ENCODE results near the gene IPCEF1.

DNA sequence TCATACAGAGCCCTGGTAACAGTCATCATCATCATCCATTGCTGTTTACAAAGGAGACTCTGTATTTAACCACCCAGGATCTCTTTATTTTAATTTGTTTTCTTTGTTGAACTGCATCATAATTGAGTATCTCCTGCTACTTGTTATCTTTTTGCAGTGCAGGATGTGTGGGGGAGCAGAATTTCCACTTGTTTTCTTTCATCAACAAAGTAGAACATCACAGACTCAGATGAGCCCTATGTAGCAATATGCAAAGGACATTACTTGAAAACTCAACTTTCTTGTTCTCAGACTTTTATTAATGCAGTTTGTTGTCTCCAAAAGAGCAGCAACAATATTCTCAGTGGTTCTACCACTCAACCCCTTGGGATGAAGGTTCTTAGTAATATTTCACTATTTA is 38.7 kb upstream of the IPCEF1 start:
- TF ChIP-seq, protein P1, sequence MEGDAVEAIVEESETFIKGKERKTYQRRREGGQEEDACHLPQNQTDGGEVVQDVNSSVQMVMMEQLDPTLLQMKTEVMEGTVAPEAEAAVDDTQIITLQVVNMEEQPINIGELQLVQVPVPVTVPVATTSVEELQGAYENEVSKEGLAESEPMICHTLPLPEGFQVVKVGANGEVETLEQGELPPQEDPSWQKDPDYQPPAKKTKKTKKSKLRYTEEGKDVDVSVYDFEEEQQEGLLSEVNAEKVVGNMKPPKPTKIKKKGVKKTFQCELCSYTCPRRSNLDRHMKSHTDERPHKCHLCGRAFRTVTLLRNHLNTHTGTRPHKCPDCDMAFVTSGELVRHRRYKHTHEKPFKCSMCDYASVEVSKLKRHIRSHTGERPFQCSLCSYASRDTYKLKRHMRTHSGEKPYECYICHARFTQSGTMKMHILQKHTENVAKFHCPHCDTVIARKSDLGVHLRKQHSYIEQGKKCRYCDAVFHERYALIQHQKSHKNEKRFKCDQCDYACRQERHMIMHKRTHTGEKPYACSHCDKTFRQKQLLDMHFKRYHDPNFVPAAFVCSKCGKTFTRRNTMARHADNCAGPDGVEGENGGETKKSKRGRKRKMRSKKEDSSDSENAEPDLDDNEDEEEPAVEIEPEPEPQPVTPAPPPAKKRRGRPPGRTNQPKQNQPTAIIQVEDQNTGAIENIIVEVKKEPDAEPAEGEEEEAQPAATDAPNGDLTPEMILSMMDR (IDR thresholded peaks at IDR 0.05; ENCODE audit: poor library complexity, severe bottlenecking) = no peak
- TF ChIP-seq REST (IDR thresholded peaks at IDR 0.05; ENCODE audit: borderline replicate concordance) = no peak
